A549 (cell line): Measurements from ENCODE around the gene RASGEF1C. TPM values are rescaled to one million over a fixed set of nuclear protein-coding genes. Genes with fewer than 3 reads are reported as not detected.
A peak's percentile ranks its signal among the peaks of the same experiment; 100 is the strongest.

Experiments
- ATAC-seq, 2 experiments: fragments of 200-7000 bp in 1 of 2; fragments of >200 bp in 1 of 2; cut with Nextera tagmentation in 1 of 2; cut with Tn5 transposase in 1 of 2; 3 replicates each; pipeline versions ENCODE4 v1.8.0 to v1.9.1; 2018 to 2020; ENCODE audit warnings: mild to moderate bottlenecking in 1 of 2, moderate library complexity in 1 of 2
- CTCF ChIA-PET: fragments of 300-600 bp; sonication (Branson Sonifier 250); formaldehyde crosslinking; extraction: SDS; loops from one replicate; lab custom pipeline; 2021; ENCODE audit warnings: antibody characterized with exemption, inconsistent platforms; lab: Yijun Ruan, JAX
- POLR2A ChIA-PET: fragments of 350-600 bp; formaldehyde crosslinking; extraction: SDS; loops from one replicate; lab custom pipeline; 2021; ENCODE audit warnings: antibody characterized with exemption, inconsistent platforms; lab: Yijun Ruan, JAX
- DNase-seq, 2 experiments: peaks; one replicate each; pipeline versions ENCODE4 v3.0.0 to v3.0.0-alpha.2; 2011 to 2016; ENCODE audit warnings: low read depth in 1 of 2, low spot score in 1 of 2
- FAIRE-seq: peaks from 2 replicates; lab custom pipeline; 2011; peaks lifted over from hg19 to GRCh38; lab: Jason Lieb, UNC
- H3K27ac ChIP-seq, 2 experiments: fragments of >200 bp; sonication (Bioruptor Twin); formaldehyde crosslinking; 3 replicates each; pipeline ENCODE4 v1.5.1; 2016 to 2017
- H3K4me1 ChIP-seq: fragments of >200 bp; sonication (Bioruptor Twin); formaldehyde crosslinking; 3 replicates; pipeline ENCODE4 v1.6.1; 2016
- H3K4me2 ChIP-seq: fragments of >200 bp; sonication (Bioruptor Twin); formaldehyde crosslinking; 3 replicates; pipeline ENCODE4 v1.6.1; 2016
- H3K4me3 ChIP-seq: fragments of >200 bp; sonication (Bioruptor Twin); formaldehyde crosslinking; 3 replicates; pipeline ENCODE4 v1.5.1; 2016
- H3K9me3 ChIP-seq: fragments of >200 bp; sonication (Bioruptor Twin); formaldehyde crosslinking; 3 replicates; pipeline ENCODE4 v1.6.1; 2016
- CBX8 ChIP-seq: fragments of 200-600 bp; sonication (generic); IDR thresholded peaks from 2 replicates; pipeline ENCODE4 v1.6.1; 2016
- CHD4 ChIP-seq: fragments of 200-600 bp; sonication (generic); IDR thresholded peaks from 2 replicates; pipeline ENCODE4 v1.6.1; 2016; ENCODE audit warnings: antibody characterized with exemption, mild to moderate bottlenecking, borderline replicate concordance
- EP300 ChIP-seq, 2 experiments: fragments of >200 bp; sonication (Bioruptor Twin); formaldehyde crosslinking; IDR thresholded peaks; 2 replicates in 1 of 2; 3 replicates in 1 of 2; pipeline ENCODE4 v1.6.1; 2016 to 2017
- FOXS1 ChIP-seq: fragments of 250-450 bp; sonication (Bioruptor Pico); IDR thresholded peaks from 2 replicates; pipeline ENCODE4 v1.5.0; 2020; ENCODE audit warnings: mild to moderate bottlenecking, moderate library complexity
- HDAC2 ChIP-seq: fragments of 200-600 bp; sonication (generic); IDR thresholded peaks from 2 replicates; pipeline ENCODE4 v1.6.1; 2016
- HOXA7 ChIP-seq: fragments of 250-450 bp; sonication (Bioruptor Pico); IDR thresholded peaks from 2 replicates; pipeline ENCODE4 v1.5.0; 2020; ENCODE audit warnings: mild to moderate bottlenecking, moderate library complexity
- HOXB13 ChIP-seq: fragments of 250-450 bp; sonication (Bioruptor Pico); IDR thresholded peaks from 2 replicates; pipeline ENCODE4 v1.5.0; 2020; ENCODE audit warnings: low read depth, mild to moderate bottlenecking, moderate library complexity
- KDM1A ChIP-seq: fragments of 200-600 bp; sonication (generic); IDR thresholded peaks from 2 replicates; pipeline ENCODE4 v1.6.1; 2016; ENCODE audit warnings: low read depth, mild to moderate bottlenecking
- MAFK ChIP-seq: fragments of 450-650 bp; IDR thresholded peaks from 2 replicates; pipeline ENCODE4 v1.6.1; 2014; ENCODE audit not compliant: partially characterized antibody
- MYC ChIP-seq: IDR thresholded peaks from 2 replicates; pipeline ENCODE4 v1.6.1; 2012; ENCODE audit warnings: mild to moderate bottlenecking, inconsistent platforms, low read length, improper control_type of control experiment, borderline replicate concordance
- NFE2L2 ChIP-seq: fragments of 150-350 bp; conservative IDR thresholded peaks from 2 replicates; pipeline ENCODE4 v1.6.1; 2014; ENCODE audit warnings: low read length
- POLR2AphosphoS2 ChIP-seq: conservative IDR thresholded peaks from 2 replicates; pipeline ENCODE4 v1.6.1; 2012; ENCODE audit warnings: low read length, improper control_type of control experiment, inconsistent platforms
- RAD21 ChIP-seq, 2 experiments: fragments of >200 bp in 1 of 2; sonication (Bioruptor Twin) in 1 of 2; formaldehyde crosslinking in 1 of 2; IDR thresholded peaks in 1 of 2; conservative IDR thresholded peaks in 1 of 2; 2 replicates in 1 of 2; 3 replicates in 1 of 2; pipeline ENCODE4 v1.6.1; 2012 to 2018; ENCODE audit warnings: inconsistent platforms in 1 of 2
- RNF2 ChIP-seq: fragments of 200-600 bp; sonication (generic); IDR thresholded peaks from 2 replicates; pipeline ENCODE4 v1.6.1; 2016; ENCODE audit warnings: low read depth, mild to moderate bottlenecking, antibody characterized with exemption, moderate library complexity, borderline replicate concordance
- SMC3 ChIP-seq: fragments of >200 bp; sonication (Bioruptor Twin); formaldehyde crosslinking; IDR thresholded peaks from 3 replicates; pipeline ENCODE4 v1.6.1; 2018; ENCODE audit warnings: inconsistent platforms
- SREBF2 ChIP-seq: fragments of 450-650 bp; IDR thresholded peaks from 2 replicates; pipeline ENCODE4 v1.6.1; 2014; ENCODE audit warnings: mild to moderate bottlenecking, moderate library complexity
- TP53 ChIP-seq: fragments of 250-450 bp; sonication (Bioruptor Pico); IDR thresholded peaks from 2 replicates; pipeline ENCODE4 v1.5.0; 2021; ENCODE audit warnings: mild to moderate bottlenecking, moderate library complexity
- ZNF302 ChIP-seq: fragments of 250-450 bp; sonication (Bioruptor Pico); IDR thresholded peaks from 2 replicates; pipeline ENCODE4 v1.9.0; 2021; ENCODE audit warnings: inconsistent platforms, mild to moderate bottlenecking, moderate library complexity
- WGBS: methylation state at CpG from one replicate; pipeline ENCODE4 v1.1.6; 2017; ENCODE audit errors: missing lambda C conversion rate; 5-methylcytosine and 5-hydroxymethylcytosine counted together
- polyA plus RNA-seq, 4 experiments: library from polyadenylated mRNA; depleted of rRNA in 3 of 4; stranded (reverse); fragments of >200 nt; fragmentation: RNase III in 1 of 4; extraction: RNeasy Plus Mini Kit Qiagen cat#74134 plus additional on column Dnase treatment in 1 of 4; gene quantifications; 2 replicates in 3 of 4; 3 replicates in 1 of 4; pipeline ENCODE4 v1.2.3, GENCODE V29; 2011 to 2017
- TF ChIP-seq, protein P1 (sequence below): fragments of >200 bp; sonication (Bioruptor Twin); formaldehyde crosslinking; IDR thresholded peaks from 2 replicates; pipeline ENCODE4 v1.6.1; 2016
- TF ChIP-seq, protein P2 (sequence below): IDR thresholded peaks from 2 replicates; pipeline ENCODE4 v1.6.1; 2012
- TF ChIP-seq, protein P3 (sequence below): IDR thresholded peaks from 2 replicates; pipeline ENCODE4 v1.6.1; 2012
- TF ChIP-seq, protein P4 (sequence below): fragments of 450-650 bp; IDR thresholded peaks from 2 replicates; pipeline ENCODE4 v1.6.1; 2014; ENCODE audit warnings: antibody characterized with exemption
- TF ChIP-seq, protein P5 (sequence below): fragments of >200 bp; sonication (Bioruptor Twin); formaldehyde crosslinking; IDR thresholded peaks from 3 replicates; pipeline ENCODE4 v1.5.1; 2016
- TF ChIP-seq, protein P6 (sequence below): fragments of >200 bp; sonication (Bioruptor Twin); formaldehyde crosslinking; IDR thresholded peaks from 3 replicates; pipeline ENCODE4 v1.6.1; 2016

The RASGEF1C gene
- polyA plus RNA-seq, 2 of the 4 experiments (the other 2 are of a cell fraction): 0.12 TPM; not detected in 1

DNA sequence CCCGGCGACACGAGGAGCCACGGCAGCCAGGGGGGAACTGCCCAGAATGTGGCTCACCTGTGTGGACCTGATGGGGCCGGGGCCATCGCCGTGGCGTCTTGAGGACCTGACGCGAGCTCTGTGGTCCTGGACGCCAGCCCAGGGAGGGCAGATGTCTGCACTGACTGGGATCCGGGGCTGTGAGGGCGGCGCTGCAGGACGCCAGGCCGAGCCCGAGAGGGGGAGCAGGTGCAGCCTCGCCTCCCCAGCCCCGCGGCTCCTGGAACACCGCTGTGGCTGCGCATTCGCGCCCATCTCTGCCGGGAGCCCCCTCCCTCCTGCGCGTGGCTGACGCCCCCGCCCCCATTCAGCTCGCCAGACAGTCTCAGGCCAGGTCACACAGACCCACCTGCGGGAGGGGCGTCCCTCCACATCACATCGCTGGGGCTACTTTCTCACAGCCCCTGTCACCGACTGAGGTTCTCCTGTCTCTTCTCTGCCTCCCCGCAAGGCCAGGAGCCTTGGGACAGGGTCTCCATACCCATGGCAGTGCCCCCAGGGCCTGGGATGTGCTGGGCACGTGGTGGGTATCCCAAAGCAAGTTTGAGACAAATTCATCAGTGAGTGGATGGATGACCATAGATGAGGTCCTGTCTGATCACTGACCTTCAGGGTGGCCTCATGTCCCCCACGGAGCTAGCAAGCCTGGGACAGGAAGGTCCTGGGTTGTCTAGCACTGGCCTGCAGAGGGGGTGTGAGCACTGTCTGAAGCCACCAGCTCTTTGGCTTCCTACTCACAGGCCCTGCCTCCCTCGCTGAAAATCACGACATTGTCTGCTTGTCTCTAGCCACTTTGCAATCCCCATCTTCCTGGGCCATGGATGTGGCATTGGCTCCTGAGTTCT lies 47.3 kb downstream of the RASGEF1C start:
- CTCF ChIA-PET: interaction anchor here (0.6 to 1.5 kb wide), 2 partner anchors 11 to 477 kb away, joined by 3 to 4 read pairs; no protein-coding TSS in a partner anchor
- Histone ChIP-seq H3K4me2 (no peak overlapping the region), H3K27ac (no peak overlapping the region), H3K4me3 (no peak overlapping the region), H3K9me3 (peaks cover 12% of the 10 kb centered on the region; the same call in 2 of the 3 replicates), H3K4me1 (no peaks in the 10 kb centered on the region)
- FAIRE-seq (no peak), DNase-seq (no peak), ATAC-seq (peak; percentile 66 to 67; a peak in 4 of 6 replicates)
- 69% methylated on average over 27 of the region's 39 CpGs for WGBS
- POLR2A ChIA-PET: no interaction called here
- TF ChIP-seq, protein P1, sequence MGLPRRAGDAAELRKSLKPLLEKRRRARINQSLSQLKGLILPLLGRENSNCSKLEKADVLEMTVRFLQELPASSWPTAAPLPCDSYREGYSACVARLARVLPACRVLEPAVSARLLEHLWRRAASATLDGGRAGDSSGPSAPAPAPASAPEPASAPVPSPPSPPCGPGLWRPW: no peak
- TF ChIP-seq RAD21 (conservative IDR thresholded peaks at IDR 0.05 in 1 of 2, IDR thresholded peaks at IDR 0.05 in 1 of 2) (peak in 1 of 2 experiments; percentile 20; a peak in 1 of 5 replicates), NFE2L2 (no peak)

DNA sequence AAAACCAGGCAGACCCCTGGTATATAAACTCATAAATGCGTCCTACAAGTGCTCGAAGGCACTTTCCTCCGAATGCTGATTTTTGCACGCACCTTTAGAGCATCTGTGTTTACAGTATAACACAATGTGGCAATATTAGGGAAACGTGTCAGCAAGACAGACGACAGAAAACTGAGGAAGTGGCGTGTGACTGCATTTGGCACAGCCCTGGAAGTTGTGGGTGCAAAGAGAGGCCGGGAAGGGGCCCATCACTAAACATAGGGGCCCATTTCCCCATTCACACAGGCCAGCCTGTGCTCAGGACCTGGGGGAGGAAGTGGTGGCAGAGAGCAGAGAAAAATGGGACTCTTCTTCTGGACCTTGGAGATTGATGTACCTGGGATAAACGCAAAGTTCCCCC lies 48.2 kb downstream of the RASGEF1C start:
- no peak for FAIRE-seq
- no peak overlapping the region for H3K27ac ChIP-seq
- no peak overlapping the region for H3K4me3 ChIP-seq
- 67% methylated on average over 9 of the region's 9 CpGs for WGBS
- DNase-seq: no peak
- H3K9me3 ChIP-seq: peaks cover 12% of the 10 kb centered on the region; the same call in 2 of the 3 replicates
- no peaks in the 10 kb centered on the region for H3K4me1 ChIP-seq
- TF ChIP-seq EP300 (IDR thresholded peaks at IDR 0.05) (no peak), NFE2L2 (no peak), SREBF2 (no peak), CBX8 (no peak), KDM1A (no peak), HDAC2 (no peak), POLR2AphosphoS2 (no peak), RNF2 (no peak), HOXA7 (CRISPR knock-in tag) (no peak), CHD4 (no peak), MAFK (no peak), HOXB13 (no peak), ZNF302 (no peak)
- TF ChIP-seq, protein P2, sequence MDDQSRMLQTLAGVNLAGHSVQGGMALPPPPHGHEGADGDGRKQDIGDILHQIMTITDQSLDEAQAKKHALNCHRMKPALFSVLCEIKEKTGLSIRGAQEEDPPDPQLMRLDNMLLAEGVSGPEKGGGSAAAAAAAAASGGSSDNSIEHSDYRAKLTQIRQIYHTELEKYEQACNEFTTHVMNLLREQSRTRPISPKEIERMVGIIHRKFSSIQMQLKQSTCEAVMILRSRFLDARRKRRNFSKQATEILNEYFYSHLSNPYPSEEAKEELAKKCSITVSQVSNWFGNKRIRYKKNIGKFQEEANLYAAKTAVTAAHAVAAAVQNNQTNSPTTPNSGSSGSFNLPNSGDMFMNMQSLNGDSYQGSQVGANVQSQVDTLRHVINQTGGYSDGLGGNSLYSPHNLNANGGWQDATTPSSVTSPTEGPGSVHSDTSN: no peak
- TF ChIP-seq, protein P3, sequence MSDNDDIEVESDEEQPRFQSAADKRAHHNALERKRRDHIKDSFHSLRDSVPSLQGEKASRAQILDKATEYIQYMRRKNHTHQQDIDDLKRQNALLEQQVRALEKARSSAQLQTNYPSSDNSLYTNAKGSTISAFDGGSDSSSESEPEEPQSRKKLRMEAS: no peak
- TF ChIP-seq, protein P4, sequence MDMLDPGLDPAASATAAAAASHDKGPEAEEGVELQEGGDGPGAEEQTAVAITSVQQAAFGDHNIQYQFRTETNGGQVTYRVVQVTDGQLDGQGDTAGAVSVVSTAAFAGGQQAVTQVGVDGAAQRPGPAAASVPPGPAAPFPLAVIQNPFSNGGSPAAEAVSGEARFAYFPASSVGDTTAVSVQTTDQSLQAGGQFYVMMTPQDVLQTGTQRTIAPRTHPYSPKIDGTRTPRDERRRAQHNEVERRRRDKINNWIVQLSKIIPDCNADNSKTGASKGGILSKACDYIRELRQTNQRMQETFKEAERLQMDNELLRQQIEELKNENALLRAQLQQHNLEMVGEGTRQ: no peak
- H3K4me2 ChIP-seq: no peak overlapping the region
- POLR2A ChIA-PET: no interaction called here
- no peak for ATAC-seq
- CTCF ChIA-PET: no interaction called here

DNA sequence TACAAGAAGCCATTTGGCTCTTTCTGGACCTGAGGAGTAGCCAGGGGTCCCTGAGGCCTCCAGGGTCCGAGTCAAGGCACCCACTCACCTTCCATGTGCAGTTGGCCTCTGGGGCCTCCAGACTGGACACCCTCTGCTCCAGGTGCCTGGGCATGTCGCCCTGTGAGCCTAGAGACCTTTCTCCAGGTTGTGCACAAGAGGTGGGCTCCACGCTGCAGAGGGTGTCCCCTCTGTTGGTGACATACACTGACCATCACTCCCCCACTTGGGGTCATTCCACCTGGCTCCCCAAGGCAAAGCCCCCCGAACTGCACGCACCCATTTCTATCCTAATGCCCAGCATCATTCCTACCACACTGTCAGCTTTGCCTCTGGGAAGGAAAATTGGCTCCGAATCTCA lies 48.8 kb downstream of the RASGEF1C start:
- H3K4me3 ChIP-seq: no peak overlapping the region
- 63% methylated on average over 6 of the region's 6 CpGs for WGBS
- H3K4me1 ChIP-seq: no peaks in the 10 kb centered on the region
- no peak for DNase-seq
- ATAC-seq: no peak
- H3K9me3 ChIP-seq: peaks cover 12% of the 10 kb centered on the region; the same call in 2 of the 3 replicates
- H3K27ac ChIP-seq: no peak overlapping the region
- CTCF ChIA-PET: no interaction called here
- POLR2A ChIA-PET: no interaction called here
- H3K4me2 ChIP-seq: no peak overlapping the region
- FAIRE-seq: no peak
- no peak for TF ChIP-seq NFE2L2
- TF ChIP-seq, protein P5, sequence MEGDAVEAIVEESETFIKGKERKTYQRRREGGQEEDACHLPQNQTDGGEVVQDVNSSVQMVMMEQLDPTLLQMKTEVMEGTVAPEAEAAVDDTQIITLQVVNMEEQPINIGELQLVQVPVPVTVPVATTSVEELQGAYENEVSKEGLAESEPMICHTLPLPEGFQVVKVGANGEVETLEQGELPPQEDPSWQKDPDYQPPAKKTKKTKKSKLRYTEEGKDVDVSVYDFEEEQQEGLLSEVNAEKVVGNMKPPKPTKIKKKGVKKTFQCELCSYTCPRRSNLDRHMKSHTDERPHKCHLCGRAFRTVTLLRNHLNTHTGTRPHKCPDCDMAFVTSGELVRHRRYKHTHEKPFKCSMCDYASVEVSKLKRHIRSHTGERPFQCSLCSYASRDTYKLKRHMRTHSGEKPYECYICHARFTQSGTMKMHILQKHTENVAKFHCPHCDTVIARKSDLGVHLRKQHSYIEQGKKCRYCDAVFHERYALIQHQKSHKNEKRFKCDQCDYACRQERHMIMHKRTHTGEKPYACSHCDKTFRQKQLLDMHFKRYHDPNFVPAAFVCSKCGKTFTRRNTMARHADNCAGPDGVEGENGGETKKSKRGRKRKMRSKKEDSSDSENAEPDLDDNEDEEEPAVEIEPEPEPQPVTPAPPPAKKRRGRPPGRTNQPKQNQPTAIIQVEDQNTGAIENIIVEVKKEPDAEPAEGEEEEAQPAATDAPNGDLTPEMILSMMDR: no peak
- TF ChIP-seq, protein P1: no peak
- TF ChIP-seq SMC3: no peak
- TF ChIP-seq, protein P6, sequence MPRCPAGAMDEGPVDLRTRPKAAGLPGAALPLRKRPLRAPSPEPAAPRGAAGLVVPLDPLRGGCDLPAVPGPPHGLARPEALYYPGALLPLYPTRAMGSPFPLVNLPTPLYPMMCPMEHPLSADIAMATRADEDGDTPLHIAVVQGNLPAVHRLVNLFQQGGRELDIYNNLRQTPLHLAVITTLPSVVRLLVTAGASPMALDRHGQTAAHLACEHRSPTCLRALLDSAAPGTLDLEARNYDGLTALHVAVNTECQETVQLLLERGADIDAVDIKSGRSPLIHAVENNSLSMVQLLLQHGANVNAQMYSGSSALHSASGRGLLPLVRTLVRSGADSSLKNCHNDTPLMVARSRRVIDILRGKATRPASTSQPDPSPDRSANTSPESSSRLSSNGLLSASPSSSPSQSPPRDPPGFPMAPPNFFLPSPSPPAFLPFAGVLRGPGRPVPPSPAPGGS: no peak
- no peak for TF ChIP-seq SREBF2
- TF ChIP-seq, protein P3: no peak
- no peak for TF ChIP-seq TP53
- no peak for TF ChIP-seq MAFK
- no peak for TF ChIP-seq FOXS1 (CRISPR knock-in tag)
- TF ChIP-seq, protein P2: no peak
- TF ChIP-seq MYC: no peak
